Mammary epithelial cell (primary cell): ENCODE data around the gene DNTTIP2.

Experiments
- EZH2 ChIP-seq: IDR thresholded peaks from 2 replicates; pipeline ENCODE4 v1.6.1; 2012; ENCODE audit warnings: low read length, inconsistent platforms, borderline replicate concordance
- TF ChIP-seq, protein P1 (sequence below), 2 donors: IDR thresholded peaks in 1 of 2; conservative IDR thresholded peaks in 1 of 2; 2 replicates each; pipeline ENCODE4 v1.5.1; 2011 to 2012; ENCODE audit warnings: inconsistent platforms in 2 of 2, low read length in 2 of 2, mild to moderate bottlenecking in 2 of 2, control low read depth in 1 of 2, low read depth in 1 of 2; ENCODE audit not compliant: insufficient read depth in 1 of 2; ENCODE audit errors: extremely low read depth in 1 of 2

DNA sequence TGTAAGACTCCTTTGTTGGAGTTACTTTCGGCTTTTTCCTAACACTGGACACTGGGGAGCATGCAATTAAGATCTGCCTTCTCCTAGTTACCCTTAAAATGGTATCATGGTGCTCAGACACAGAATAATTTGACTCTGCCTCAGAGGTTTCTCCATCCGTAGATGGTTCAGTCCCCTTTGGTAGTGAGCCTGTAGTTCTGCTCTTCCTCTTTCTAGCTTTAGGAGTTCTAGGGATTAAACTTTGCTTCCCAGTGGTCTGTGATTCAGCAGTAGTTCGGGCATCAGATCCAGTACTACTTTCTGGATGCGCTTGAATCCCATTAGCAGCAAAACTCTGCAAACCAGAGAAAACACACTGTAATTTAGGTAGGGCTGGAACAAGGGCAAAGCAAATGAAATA is 1.5 kb downstream of the DNTTIP2 start:
- TF ChIP-seq, protein P1, sequence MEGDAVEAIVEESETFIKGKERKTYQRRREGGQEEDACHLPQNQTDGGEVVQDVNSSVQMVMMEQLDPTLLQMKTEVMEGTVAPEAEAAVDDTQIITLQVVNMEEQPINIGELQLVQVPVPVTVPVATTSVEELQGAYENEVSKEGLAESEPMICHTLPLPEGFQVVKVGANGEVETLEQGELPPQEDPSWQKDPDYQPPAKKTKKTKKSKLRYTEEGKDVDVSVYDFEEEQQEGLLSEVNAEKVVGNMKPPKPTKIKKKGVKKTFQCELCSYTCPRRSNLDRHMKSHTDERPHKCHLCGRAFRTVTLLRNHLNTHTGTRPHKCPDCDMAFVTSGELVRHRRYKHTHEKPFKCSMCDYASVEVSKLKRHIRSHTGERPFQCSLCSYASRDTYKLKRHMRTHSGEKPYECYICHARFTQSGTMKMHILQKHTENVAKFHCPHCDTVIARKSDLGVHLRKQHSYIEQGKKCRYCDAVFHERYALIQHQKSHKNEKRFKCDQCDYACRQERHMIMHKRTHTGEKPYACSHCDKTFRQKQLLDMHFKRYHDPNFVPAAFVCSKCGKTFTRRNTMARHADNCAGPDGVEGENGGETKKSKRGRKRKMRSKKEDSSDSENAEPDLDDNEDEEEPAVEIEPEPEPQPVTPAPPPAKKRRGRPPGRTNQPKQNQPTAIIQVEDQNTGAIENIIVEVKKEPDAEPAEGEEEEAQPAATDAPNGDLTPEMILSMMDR (conservative IDR thresholded peaks at IDR 0.05 in 1 of 2, IDR thresholded peaks at IDR 0.05 in 1 of 2; ENCODE audit: extremely low read depth in 1 of 2, insufficient read depth in 1 of 2, low read depth in 1 of 2, low read length in 2 of 2): no peak
- no peak for TF ChIP-seq EZH2
